Neural cell (in vitro differentiated cells): ENCODE results near the gene ZC3H12C. TPM values are rescaled to one million over a fixed set of nuclear protein-coding genes. Genes with fewer than 3 reads are reported as not detected.

Source experiments
- H2AFZ ChIP-seq: fragments of 200-600, 300-800 bp; sonication (generic), shearing (Covaris generic); 2 replicates; pipeline ENCODE4 v1.6.0; 2014; ENCODE audit warnings: low read depth, mild to moderate bottlenecking, antibody characterized with exemption, low read length, moderate library complexity
- H3F3A ChIP-seq: fragments of 200-600 bp; shearing (Covaris generic); 2 replicates; pipeline ENCODE4 v1.6.1; 2016; ENCODE audit warnings: mild to moderate bottlenecking, moderate library complexity, mixed read lengths, antibody characterized with exemption, low read length; ENCODE audit not compliant: insufficient read depth, poor library complexity, severe bottlenecking
- H3K27ac ChIP-seq: fragments of 200-600, 300-800 bp; sonication (generic), shearing (Covaris generic); 2 replicates; pipeline ENCODE4 v1.5.1; 2014; ENCODE audit warnings: mild to moderate bottlenecking, low read length, moderate library complexity
- H3K27me3 ChIP-seq: fragments of 300-800, 200-600 bp; sonication (generic), shearing (Covaris generic); 2 replicates; pipeline ENCODE4 v1.6.0; 2014; ENCODE audit warnings: mild to moderate bottlenecking, low read depth, low read length, moderate library complexity; ENCODE audit not compliant: insufficient read depth
- H3K36me3 ChIP-seq: fragments of 300-800, 200-600 bp; sonication (generic), shearing (Covaris generic); 2 replicates; pipeline ENCODE4 v1.5.1; 2014; ENCODE audit warnings: mild to moderate bottlenecking, antibody characterized with exemption, low read length, moderate library complexity; ENCODE audit not compliant: insufficient read depth
- H3K4me2 ChIP-seq: fragments of 300-800, 200-600 bp; sonication (generic), shearing (Covaris generic); 2 replicates; pipeline ENCODE4 v1.6.0; 2014; ENCODE audit warnings: mild to moderate bottlenecking, low read length
- H3K4me3 ChIP-seq: fragments of 300-800, 200-600 bp; sonication (generic), shearing (Covaris generic); 2 replicates; pipeline ENCODE4 v1.5.1; 2014; ENCODE audit warnings: mild to moderate bottlenecking, low read length, moderate library complexity
- H3K79me2 ChIP-seq: fragments of 200-600 bp; shearing (Covaris generic); replicated peaks from 2 replicates; pipeline ENCODE4 v1.6.0; 2014; ENCODE audit warnings: mild to moderate bottlenecking, low read length, moderate library complexity; ENCODE audit not compliant: insufficient read depth
- H3K9ac ChIP-seq: fragments of 300-800, 200-600 bp; sonication (generic), shearing (Covaris generic); 2 replicates; pipeline ENCODE4 v1.6.1; 2016; ENCODE audit warnings: mild to moderate bottlenecking, low read length, mixed read lengths
- H3K9me2 ChIP-seq: fragments of 200-600 bp; shearing (Covaris generic); 2 replicates; pipeline ENCODE4 v1.6.1; 2016; ENCODE audit warnings: mild to moderate bottlenecking, low read length, mixed read lengths; ENCODE audit not compliant: insufficient read depth
- H3K9me3 ChIP-seq: fragments of 200-600, 300-800 bp; sonication (generic), shearing (Covaris generic); 2 replicates; pipeline ENCODE4 v1.6.1; 2016; ENCODE audit warnings: mild to moderate bottlenecking, mixed run types, low read length, moderate library complexity, mixed read lengths
- H4K20me1 ChIP-seq: fragments of 200-600 bp; shearing (Covaris generic); 2 replicates; pipeline ENCODE4 v1.6.1; 2016; ENCODE audit warnings: mild to moderate bottlenecking, mixed run types; ENCODE audit not compliant: insufficient read depth
- EP300 ChIP-seq: fragments of 450-650 bp; conservative IDR thresholded peaks from 2 replicates; pipeline ENCODE4 v1.6.1; 2014; ENCODE audit warnings: antibody characterized with exemption, mild to moderate bottlenecking, moderate library complexity; ENCODE audit not compliant: poor library complexity, severe bottlenecking
- EZH2 ChIP-seq: fragments of 200-600, 300-800 bp; shearing (Covaris generic), sonication (generic); IDR thresholded peaks from 2 replicates; pipeline ENCODE4 v1.6.1; 2014; ENCODE audit warnings: antibody characterized with exemption, low read length, borderline replicate concordance, mild to moderate bottlenecking; ENCODE audit not compliant: insufficient read depth, poor library complexity, severe bottlenecking
- MXI1 ChIP-seq: fragments of 450-650 bp; conservative IDR thresholded peaks from 2 replicates; pipeline ENCODE4 v1.6.1; 2014; ENCODE audit warnings: antibody characterized with exemption, mild to moderate bottlenecking; ENCODE audit not compliant: poor library complexity, severe bottlenecking
- POLR2AphosphoS5 ChIP-seq: IDR thresholded peaks from 2 replicates; pipeline ENCODE4 v1.6.1; 2012
- RAD21 ChIP-seq: fragments of 450-650 bp; conservative IDR thresholded peaks from 2 replicates; pipeline ENCODE4 v1.6.1; 2014; ENCODE audit warnings: antibody characterized with exemption, mild to moderate bottlenecking, moderate library complexity
- REST ChIP-seq: IDR thresholded peaks from 2 replicates; pipeline ENCODE4 v1.6.1; 2012; ENCODE audit warnings: borderline replicate concordance
- SMC3 ChIP-seq: fragments of 450-650 bp; conservative IDR thresholded peaks from 2 replicates; pipeline ENCODE4 v1.6.1; 2014; ENCODE audit warnings: antibody characterized with exemption, mild to moderate bottlenecking, moderate library complexity; ENCODE audit not compliant: poor library complexity
- TAF1 ChIP-seq: IDR thresholded peaks from 2 replicates; pipeline ENCODE4 v1.6.1; 2012; ENCODE audit warnings: low read depth
- polyA plus RNA-seq: library from polyadenylated mRNA; depleted of rRNA; stranded (reverse); fragments of >200 nt; gene quantifications from 2 replicates; pipeline ENCODE4 v1.2.3, GENCODE V29; 2014
- TF ChIP-seq, protein P1 (sequence below): fragments of 450-650 bp; IDR thresholded peaks from 2 replicates; pipeline ENCODE4 v1.5.1; 2014; ENCODE audit warnings: antibody characterized with exemption, mild to moderate bottlenecking, moderate library complexity; ENCODE audit not compliant: poor library complexity, severe bottlenecking

The ZC3H12C gene
- polyA plus RNA-seq, 1 donor from 2014 or later = 15.1 TPM

DNA sequence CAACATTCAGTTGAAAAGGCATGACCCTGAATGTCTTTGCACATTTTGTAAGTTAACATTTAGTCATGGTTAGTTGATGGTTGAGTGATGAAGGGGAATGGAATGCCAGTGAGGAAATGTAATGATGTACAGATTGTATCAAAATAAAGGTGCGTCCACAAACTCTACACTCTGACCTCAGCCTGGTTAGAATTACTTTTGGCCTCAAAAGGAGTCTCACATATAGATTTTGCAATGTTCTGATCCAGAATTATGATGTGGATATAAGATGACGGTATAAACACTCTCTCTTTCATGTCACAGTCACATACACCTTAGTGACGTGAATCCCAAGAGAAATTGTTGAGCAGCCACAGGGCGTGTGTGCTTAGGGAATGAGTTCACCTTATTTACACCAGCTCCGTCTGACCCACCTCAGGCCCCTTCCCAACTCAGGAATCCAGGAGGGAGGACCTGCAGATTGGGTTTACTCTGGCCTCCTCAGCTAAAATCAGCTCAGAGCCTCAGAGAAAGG lies 103.1 kb downstream of the ZC3H12C start:
- Histone ChIP-seq H3K79me2 (no peaks in the 10 kb centered on the region), H3K27me3 (no peaks in the 10 kb centered on the region), H3K27ac (no peak overlapping the region), H3K9ac (no peak overlapping the region), H3K36me3 (no peaks in the 10 kb centered on the region), H2AFZ (no peak overlapping the region), H4K20me1 (no peaks in the 10 kb centered on the region), H3K9me3 (no peaks in the 10 kb centered on the region), H3K4me3 (no peak overlapping the region), H3K4me2 (no peak overlapping the region), H3F3A (no peaks in the 10 kb centered on the region), H3K9me2 (no peaks in the 10 kb centered on the region)
- TF ChIP-seq REST (no peak), EP300 (no peak), POLR2AphosphoS5 (no peak), EZH2 (no peak), TAF1 (no peak), SMC3 (no peak), MXI1 (no peak), RAD21 (no peak)
- TF ChIP-seq, protein P1, sequence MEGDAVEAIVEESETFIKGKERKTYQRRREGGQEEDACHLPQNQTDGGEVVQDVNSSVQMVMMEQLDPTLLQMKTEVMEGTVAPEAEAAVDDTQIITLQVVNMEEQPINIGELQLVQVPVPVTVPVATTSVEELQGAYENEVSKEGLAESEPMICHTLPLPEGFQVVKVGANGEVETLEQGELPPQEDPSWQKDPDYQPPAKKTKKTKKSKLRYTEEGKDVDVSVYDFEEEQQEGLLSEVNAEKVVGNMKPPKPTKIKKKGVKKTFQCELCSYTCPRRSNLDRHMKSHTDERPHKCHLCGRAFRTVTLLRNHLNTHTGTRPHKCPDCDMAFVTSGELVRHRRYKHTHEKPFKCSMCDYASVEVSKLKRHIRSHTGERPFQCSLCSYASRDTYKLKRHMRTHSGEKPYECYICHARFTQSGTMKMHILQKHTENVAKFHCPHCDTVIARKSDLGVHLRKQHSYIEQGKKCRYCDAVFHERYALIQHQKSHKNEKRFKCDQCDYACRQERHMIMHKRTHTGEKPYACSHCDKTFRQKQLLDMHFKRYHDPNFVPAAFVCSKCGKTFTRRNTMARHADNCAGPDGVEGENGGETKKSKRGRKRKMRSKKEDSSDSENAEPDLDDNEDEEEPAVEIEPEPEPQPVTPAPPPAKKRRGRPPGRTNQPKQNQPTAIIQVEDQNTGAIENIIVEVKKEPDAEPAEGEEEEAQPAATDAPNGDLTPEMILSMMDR = no peak

DNA sequence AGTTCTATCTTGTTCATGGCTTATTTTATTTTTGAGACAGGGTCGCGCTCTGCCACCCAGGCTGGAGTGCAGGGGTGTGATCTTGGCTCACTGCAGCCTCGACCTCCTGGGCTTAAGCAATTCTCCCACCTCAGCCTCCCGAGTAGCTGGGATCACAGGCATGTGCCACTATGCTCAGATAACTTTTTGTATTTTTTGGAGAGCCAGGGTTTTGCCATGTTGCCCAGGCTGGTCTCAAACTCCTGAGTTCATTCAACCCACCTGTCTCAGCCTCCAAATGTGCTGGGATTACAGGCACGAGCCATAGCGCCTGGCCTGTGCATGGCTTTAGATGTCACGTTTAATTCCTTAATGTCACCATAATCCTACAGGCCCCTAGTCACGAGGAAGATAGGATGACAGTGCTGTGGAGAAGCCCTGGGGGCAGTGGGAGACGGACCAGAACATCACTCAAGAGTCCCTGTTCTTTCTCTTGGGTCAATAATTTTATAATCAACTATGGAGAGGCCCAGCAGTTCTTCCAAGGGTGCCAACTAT lies 103.8 kb downstream of the ZC3H12C start:
- H3K27me3 ChIP-seq = no peaks in the 10 kb centered on the region
- H3K4me3 ChIP-seq = no peak overlapping the region
- H3K27ac ChIP-seq = no peak overlapping the region
- H2AFZ ChIP-seq = no peak overlapping the region
- H3K4me2 ChIP-seq = no peak overlapping the region
- H3K9ac ChIP-seq = no peak overlapping the region
- TF ChIP-seq MXI1 (no peak), REST (no peak), EZH2 (no peak), RAD21 (no peak)
- TF ChIP-seq, protein P1 = no peak
- no peaks in the 10 kb centered on the region for H3F3A ChIP-seq
- no peaks in the 10 kb centered on the region for H3K79me2 ChIP-seq
- H3K9me2 ChIP-seq = no peaks in the 10 kb centered on the region
- no peaks in the 10 kb centered on the region for H3K9me3 ChIP-seq
- H3K36me3 ChIP-seq = no peaks in the 10 kb centered on the region
- no peaks in the 10 kb centered on the region for H4K20me1 ChIP-seq
